GM18520 (cell line): ENCODE data around the gene CLHC1.
A peak's percentile ranks its signal among the peaks of the same experiment; 100 is the strongest.
"Not testable (repeated sequence)": the region's sequence is repeated elsewhere in the genome, so short reads cannot be mapped to it uniquely, and the experiment has no call there.

Source experiments
- ATAC-seq: cut with Tn5 transposase; IDR thresholded peaks from one replicate; pipeline ENCODE4 v1.9.1; 2021; ENCODE audit not compliant: unreplicated experiment

The CLHC1 gene

GRCh38 chr2:55137024-55137958 is 94.8 kb downstream of the CLHC1 start:
- no peak for ATAC-seq

- no peak for ATAC-seq
Measured at GRCh38 chr2:55136138-55136541, 96.0 kb downstream of the CLHC1 start.

- no peak for ATAC-seq
Measured at GRCh38 chr2:55135491-55135890, 96.6 kb downstream of the CLHC1 start.

- no peak for ATAC-seq
Measured at GRCh38 chr2:55134316-55134706, 97.8 kb downstream of the CLHC1 start.

- ATAC-seq, result peak; percentile 83
Measured at GRCh38 chr2:55133467-55134315, 98.4 kb downstream of the CLHC1 start.

GRCh38 chr2:55130849-55131248 is 101.2 kb downstream of the CLHC1 start:
- ATAC-seq, result no peak

GRCh38 chr2:55126643-55127042 is 105.5 kb downstream of the CLHC1 start:
- ATAC-seq, result not testable (repeated sequence)
